Activated CD8-positive, alpha-beta T cell treated with anti-CD3 and anti-CD28 coated beads for 36 hours (primary cell): Measurements from ENCODE around the gene NRXN3. TPM values are rescaled to one million over a fixed set of nuclear protein-coding genes. Genes with fewer than 3 reads are reported as not detected.

Source experiments
- ATAC-seq: fragments of 200-7000 bp; cut with Tn5 transposase; one replicate; pipeline ENCODE4 v1.10.0; 2021; ENCODE audit warnings: mild to moderate bottlenecking, moderate library complexity
- CTCF ChIA-PET: fragments of 350-600 bp; sonication (Branson Sonifier 250); formaldehyde crosslinking; loops from one replicate; lab custom pipeline; 2021; ENCODE audit warnings: antibody characterized with exemption; lab: Charles Lee
- POLR2A ChIA-PET: fragments of 350-600 bp; sonication (Branson Sonifier 250); formaldehyde crosslinking; loops from one replicate; lab custom pipeline; 2021; ENCODE audit warnings: antibody characterized with exemption; lab: Charles Lee
- DNase-seq: peaks from one replicate; pipeline ENCODE4 v3.0.0-alpha.2; 2020
- H3K27ac Mint-ChIP-seq: one replicate; pipeline ENCODE4 v1.8.0; 2021; ENCODE audit warnings: mild to moderate bottlenecking, mixed read lengths
- H3K27me3 Mint-ChIP-seq: one replicate; pipeline ENCODE4 v1.8.0; 2021; ENCODE audit warnings: mixed read lengths
- H3K36me3 Mint-ChIP-seq: one replicate; pipeline ENCODE4 v1.8.0; 2021; ENCODE audit warnings: low read depth, mixed read lengths
- H3K4me1 Mint-ChIP-seq: one replicate; pipeline ENCODE4 v1.8.0; 2021; ENCODE audit warnings: low read depth, mixed read lengths
- H3K4me3 Mint-ChIP-seq: one replicate; pipeline ENCODE4 v1.8.0; 2021; ENCODE audit warnings: mild to moderate bottlenecking, moderate library complexity, mixed read lengths
- H3K9me3 Mint-ChIP-seq: one replicate; pipeline ENCODE4 v1.8.0; 2021; ENCODE audit warnings: mixed read lengths
- CTCF ChIP-seq: fragments of 200-600 bp; IDR thresholded peaks from one replicate; pipeline ENCODE4 v1.8.0; 2022; ENCODE audit warnings: antibody characterized with exemption, mild to moderate bottlenecking
- intact Hi-C: fragments of 100-400 bp; cut with micrococcal nuclease; formaldehyde crosslinking; loops from one replicate; pipeline ENCODE4 v1.10.0; 2022
- total RNA-seq, 2 experiments: library from RNA; stranded (reverse); gene quantifications; one replicate each; pipeline ENCODE4 v1.2.3, GENCODE V29; 2021

Gene NRXN3
- total RNA-seq, 2 experiments from 2014 or later: not detected

- no peak for TF ChIP-seq CTCF
- Mint-ChIP-seq H3K9me3 (peaks cover 5% of the 10 kb centered on the region), H3K4me3 (no peak overlapping the region), H3K36me3 (no peaks in the 10 kb centered on the region), H3K27me3 (no peaks in the 10 kb centered on the region), H3K27ac (no peak overlapping the region), H3K4me1 (no peaks in the 10 kb centered on the region)
- CTCF ChIA-PET: no interaction called here
- POLR2A ChIA-PET: no interaction called here
- intact Hi-C loops: no loop called here
- DNase-seq (no peak), ATAC-seq (peak; percentile 34)
Measured at GRCh38 chr14:79587875-79588274, 1417.7 kb downstream of the NRXN3 start.

- no peak for ATAC-seq
- TF ChIP-seq CTCF: no peak
- ChIA-PET POLR2A (no interaction called here), CTCF (no interaction called here)
- no peaks in the 10 kb centered on the region for H3K36me3 Mint-ChIP-seq
- peaks cover 5% of the 10 kb centered on the region for H3K9me3 Mint-ChIP-seq
- DNase-seq: no peak
- no peak overlapping the region for H3K4me3 Mint-ChIP-seq
- intact Hi-C loops: no loop called here
- no peaks in the 10 kb centered on the region for H3K27me3 Mint-ChIP-seq
- no peak overlapping the region for H3K27ac Mint-ChIP-seq
- H3K4me1 Mint-ChIP-seq: no peaks in the 10 kb centered on the region
Measured at GRCh38 chr14:79588398-79588797, 1418.2 kb downstream of the NRXN3 start.

GRCh38 chr14:79596551-79596950 is 1426.4 kb downstream of the NRXN3 start:
- intact Hi-C loops: no loop called here
- ChIA-PET POLR2A (no interaction called here), CTCF (no interaction called here)
- TF ChIP-seq CTCF: no peak
- H3K36me3 Mint-ChIP-seq: no peaks in the 10 kb centered on the region
- no peaks in the 10 kb centered on the region for H3K27me3 Mint-ChIP-seq
- DNase-seq (no peak), ATAC-seq (no peak)
- H3K27ac Mint-ChIP-seq: no peak overlapping the region
- no peak overlapping the region for H3K4me3 Mint-ChIP-seq
- peaks cover 1% of the 10 kb centered on the region for H3K9me3 Mint-ChIP-seq
- no peaks in the 10 kb centered on the region for H3K4me1 Mint-ChIP-seq

GRCh38 chr14:79597566-79597965 is 1427.4 kb downstream of the NRXN3 start:
- TF ChIP-seq CTCF: no peak
- no peaks in the 10 kb centered on the region for H3K27me3 Mint-ChIP-seq
- peaks cover 1% of the 10 kb centered on the region for H3K9me3 Mint-ChIP-seq
- H3K4me1 Mint-ChIP-seq: no peaks in the 10 kb centered on the region
- ChIA-PET CTCF (no interaction called here), POLR2A (no interaction called here)
- no peak overlapping the region for H3K27ac Mint-ChIP-seq
- no peak for ATAC-seq
- no peak for DNase-seq
- intact Hi-C loops: no loop called here
- no peaks in the 10 kb centered on the region for H3K36me3 Mint-ChIP-seq
- H3K4me3 Mint-ChIP-seq: no peak overlapping the region

GRCh38 chr14:79598339-79598738 is 1428.2 kb downstream of the NRXN3 start:
- H3K9me3 Mint-ChIP-seq: peaks cover 1% of the 10 kb centered on the region
- POLR2A ChIA-PET: no interaction called here
- intact Hi-C loops: no loop called here

More at GRCh38 chr14:79598339-79598738, 1428.2 kb downstream of the NRXN3 start:
- CTCF ChIA-PET: no interaction called here
- Mint-ChIP-seq H3K27ac (no peak overlapping the region), H3K4me1 (no peaks in the 10 kb centered on the region), H3K36me3 (no peaks in the 10 kb centered on the region), H3K4me3 (no peak overlapping the region), H3K27me3 (no peaks in the 10 kb centered on the region)
- ATAC-seq: no peak
- no peak for DNase-seq
- no peak for TF ChIP-seq CTCF
